DMS53 treated with DMSO at 0.1 percent for 48 hours (cell line): ENCODE data around the gene SAMD10.
"Not testable (repeated sequence)": the region's sequence is repeated elsewhere in the genome, so short reads cannot be mapped to it uniquely, and the experiment has no call there.

Experiments
- DNase-seq: peaks from one replicate; lab custom pipeline; 2025; ENCODE audit not compliant: unreplicated experiment; lab: John Stamatoyannopoulos, UW

SAMD10 gene

GRCh38 chr20:63969838-63970713, 9.4 kb downstream of the SAMD10 start, which contains the start of gene ZNF512B:
TSS of gene ZNF512B (minus strand) at chr20:63969930. CDS start at chr20:63967950, 1,980 bp downstream.
- peak; percentile 26 for DNase-seq

DNA sequence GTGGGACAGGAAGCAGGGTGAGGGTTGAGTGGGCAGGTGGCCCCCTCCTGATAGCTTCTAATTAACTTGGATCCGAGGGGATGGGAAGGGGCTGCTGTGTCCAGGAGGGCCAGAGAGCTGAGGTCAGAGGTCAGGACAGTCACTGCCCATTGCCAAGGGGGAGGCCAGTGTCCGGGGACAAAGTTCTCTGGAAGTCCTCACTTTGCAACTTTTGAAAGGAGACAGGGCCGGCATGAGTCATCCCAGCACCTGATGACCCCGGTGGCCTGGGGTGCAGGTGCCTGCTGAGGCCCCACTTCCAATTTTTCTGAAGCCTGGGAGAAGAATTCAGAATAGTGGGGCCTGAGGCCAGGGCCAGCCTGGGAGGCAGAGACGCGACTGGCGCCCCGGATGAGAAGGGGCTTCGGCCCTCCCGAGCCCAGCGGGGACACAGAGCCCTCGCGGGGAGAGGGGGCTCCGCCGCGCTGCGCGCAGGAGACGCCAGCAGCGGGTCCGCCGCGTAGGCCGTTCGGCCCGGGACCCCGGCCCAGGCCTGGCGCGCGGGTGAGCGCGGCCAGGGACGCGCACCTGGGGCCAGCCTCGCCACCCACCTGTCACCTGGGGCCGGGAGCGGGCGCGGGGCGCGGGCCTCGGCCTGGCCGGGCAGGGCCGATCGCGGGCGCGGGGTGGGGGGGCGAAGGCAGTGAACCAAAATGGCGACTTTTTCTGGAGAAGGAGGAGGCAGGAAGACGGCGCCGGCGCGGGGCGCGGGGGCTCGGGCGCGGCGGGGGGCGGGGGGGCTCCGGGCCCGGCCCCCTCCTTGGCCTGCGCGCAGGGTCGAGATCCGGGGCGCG, 10.3 kb downstream of the SAMD10 start:
- no peak for DNase-seq

GRCh38 chr20:63968136-63968927, 11.1 kb downstream of the SAMD10 start:
- no peak for DNase-seq

- DNase-seq = no peak
Observed at GRCh38 chr20:63967330-63968135, 11.9 kb downstream of the SAMD10 start.

DNA sequence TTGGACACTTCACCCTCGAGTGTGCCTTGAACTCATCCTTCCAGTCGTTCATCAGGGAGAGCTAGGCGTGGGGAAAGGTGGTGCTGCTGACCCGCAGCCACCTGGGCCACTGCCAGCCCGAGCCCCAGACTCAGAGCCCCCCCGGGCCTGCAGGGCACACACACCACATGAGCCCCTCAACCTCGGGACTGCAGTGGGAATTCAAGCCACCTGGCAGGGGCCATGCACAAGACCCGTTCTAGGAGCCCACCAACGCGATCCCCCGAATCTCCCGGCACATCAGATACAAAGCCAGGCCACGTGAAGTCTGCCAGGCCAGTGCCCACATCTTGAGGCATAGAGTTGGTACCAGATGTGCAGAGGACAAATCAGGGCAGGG, 12.5 kb downstream of the SAMD10 start:
- no peak for DNase-seq

DNA sequence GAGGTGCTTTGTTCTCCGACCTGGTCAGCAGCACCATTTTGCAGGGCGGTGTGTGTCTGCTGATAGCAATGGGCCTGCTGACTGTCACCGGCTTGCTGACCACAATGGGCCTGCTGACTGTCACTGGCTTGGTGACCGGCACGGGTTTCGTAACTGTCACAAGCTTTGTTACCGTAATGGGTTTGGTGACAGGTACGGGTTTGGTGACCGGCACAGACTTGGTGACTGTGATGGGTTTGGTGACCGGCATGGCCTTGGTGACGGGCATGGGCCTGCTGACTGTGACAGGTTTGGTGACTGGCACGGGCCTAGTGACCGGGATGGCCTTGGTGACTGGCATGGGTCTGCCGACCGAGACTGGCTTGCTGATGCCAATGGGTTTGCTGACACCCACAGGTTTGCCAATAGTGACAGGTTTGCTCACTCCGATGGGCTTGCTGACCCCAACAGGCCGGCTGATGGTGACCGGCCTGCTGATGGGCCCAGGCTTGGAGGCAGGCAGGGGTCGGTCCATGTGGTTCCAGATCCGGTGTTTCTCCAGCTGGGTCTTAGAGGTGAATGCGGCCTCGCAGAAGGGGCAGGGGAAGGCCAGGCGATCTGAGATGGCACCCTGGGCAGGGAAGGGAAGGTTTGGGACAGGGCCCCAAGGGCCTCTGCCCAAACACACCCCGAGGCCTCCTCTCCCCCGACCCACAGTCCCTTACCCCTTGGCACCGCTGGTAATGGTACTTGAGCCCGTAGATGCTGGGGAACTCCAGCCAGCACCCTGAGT, 13.1 kb downstream of the SAMD10 start:
- DNase-seq = no peak

GRCh38 chr20:63964412-63964811, 15.0 kb downstream of the SAMD10 start:
- DNase-seq = no peak

GRCh38 chr20:63963784-63964301, 15.6 kb downstream of the SAMD10 start:
- no peak for DNase-seq

DNA sequence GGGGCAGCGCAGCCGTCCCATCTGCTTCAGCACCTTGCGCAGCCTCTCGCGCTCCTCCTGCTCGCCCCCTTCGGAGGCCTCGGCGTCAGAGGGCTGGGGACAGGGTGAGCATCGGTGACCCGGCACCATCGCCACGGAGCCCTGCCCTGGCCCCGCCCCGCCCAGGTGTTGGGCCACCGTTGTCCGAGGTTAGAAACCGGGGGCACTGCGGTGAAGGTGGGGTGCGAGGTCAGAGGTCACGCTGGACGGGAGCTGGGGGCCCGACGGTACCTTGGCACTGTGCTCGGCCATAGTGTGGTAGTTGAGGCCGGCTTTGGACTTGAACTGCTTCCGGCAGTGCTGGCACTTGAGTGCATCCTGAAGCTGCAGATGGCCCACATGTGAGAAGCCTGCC, 16.1 kb downstream of the SAMD10 start:
- no peak for DNase-seq

DNA sequence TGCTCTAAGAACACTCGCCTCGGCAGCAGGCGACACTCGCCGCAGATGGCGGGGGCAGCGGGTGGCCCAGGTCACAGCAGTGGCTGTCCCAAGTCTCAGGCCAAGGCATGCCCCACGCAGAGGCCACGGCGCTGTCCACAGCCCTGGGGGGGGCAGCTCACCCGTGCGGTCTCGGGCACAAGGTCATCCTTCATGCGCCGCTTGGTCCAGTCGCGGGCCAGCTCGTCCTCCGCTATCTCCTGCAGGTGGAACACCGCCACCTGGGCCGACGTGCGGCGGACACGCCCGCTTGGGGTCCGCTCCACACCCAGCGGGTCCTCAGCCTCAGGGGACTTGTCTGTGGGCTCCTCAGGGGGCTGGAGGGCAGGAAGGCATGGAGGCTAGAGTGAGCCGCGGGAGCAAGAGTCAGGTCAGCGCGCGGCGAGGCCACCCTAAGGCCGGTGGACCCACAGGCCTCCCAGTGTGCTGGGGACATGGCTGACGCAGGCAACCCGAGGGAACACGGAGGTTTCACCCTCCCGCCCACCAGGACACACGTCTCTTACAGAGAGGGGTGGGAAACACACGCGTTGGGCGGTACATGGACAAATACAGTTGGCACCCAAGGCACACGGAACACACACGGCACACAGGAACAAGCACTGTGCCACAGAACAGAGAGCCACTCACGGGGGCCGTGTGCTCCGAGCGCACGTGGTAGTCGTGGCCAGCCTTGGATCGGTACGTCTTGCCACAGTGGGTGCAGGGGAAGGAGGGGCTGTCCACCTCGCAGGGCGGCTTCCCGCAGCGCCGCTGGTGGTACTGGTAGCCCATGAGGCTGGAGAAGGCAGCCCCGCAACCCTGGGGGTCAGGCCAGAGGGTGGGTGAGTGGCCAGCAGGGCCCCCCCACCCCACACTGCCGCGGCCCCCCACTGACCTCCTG, 16.8 kb downstream of the SAMD10 start:
- no peak for DNase-seq

GRCh38 chr20:63961664-63962425, 17.6 kb downstream of the SAMD10 start:
- no peak for DNase-seq

DNA sequence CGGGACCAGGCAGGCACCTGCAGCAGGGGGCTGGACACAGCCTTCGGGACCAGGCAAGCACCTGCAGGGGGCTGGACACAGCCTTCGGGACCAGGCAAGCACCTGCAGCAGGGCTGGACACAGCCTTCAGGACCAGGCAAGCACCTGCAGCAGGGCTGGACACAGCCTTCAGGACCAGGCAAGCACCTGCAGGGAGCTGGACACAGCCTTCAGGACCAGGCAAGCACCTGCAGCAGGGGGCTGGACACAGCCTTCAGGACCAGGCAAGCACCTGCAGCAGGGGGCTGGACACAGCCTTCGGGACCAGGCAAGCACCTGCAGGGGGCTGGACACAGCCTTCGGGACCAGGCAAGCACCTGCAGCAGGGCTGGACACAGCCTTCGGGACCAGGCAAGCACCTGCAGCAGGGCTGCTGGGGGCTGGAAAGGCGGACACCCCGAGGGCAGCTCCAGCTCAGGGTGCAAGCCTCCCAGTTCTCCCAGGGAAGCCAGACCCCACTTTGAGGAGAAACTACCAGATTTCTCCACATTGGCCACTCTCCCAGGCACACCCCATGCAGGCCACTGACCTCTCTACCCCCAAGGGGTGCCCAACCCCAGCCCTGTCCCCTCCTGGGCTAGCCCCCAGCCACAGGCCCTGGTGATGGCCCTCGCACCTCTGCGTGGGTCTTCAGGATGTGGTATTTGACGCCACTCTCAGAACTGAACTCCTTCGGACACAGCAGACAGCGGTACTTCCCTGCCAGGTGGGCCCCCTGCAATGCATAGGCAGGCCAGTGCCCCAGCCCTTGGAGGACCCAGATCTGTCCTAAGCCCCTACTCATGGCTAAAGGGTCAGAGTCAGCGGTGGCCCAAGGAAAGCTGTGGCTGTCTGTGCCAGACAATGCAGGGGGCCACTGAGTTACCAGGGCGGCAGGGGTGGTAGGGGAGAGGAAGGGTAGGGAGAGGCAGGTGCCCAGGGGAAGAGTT, 18.5 kb downstream of the SAMD10 start:
- not testable (repeated sequence) for DNase-seq

- DNase-seq = no peak
Observed at GRCh38 chr20:63959699-63960075, 19.8 kb downstream of the SAMD10 start.

DNA sequence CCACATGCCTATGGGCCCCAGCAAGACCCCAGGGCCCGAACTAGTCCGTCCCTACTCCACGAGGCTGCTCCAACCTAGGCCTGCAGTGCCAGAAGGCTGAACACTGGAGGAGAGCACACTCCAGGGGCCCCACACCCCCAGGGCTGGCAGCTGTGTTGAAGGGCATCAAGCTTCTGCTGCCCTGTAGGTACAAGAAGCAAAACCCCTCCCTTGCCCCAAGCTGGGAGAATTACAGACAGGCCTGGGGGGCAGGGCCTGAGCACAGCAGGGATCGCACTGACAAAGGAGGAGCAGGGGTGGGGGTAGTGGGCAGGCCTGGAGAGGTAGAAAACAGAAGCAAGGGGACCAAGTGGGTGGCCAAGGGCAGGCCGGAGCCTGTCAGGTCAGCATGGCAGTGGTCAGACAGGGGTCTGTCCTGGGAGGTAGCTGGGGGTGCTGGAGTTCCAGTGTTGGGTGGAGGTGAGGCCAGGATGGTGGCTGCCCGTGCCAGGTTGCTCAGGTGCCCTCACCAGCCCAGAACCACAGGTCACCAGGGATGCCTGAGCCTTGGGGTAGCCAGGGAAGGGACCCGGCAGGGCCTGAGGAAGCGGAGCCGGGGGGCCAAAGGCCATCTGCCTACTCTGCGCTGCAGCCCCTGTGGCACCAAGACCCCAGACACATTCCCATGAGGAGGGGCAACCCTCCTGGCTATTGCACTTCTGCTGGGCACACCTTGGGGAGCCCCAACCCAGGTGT, 20.3 kb downstream of the SAMD10 start:
- no peak for DNase-seq

GRCh38 chr20:63958471-63958870, 21.0 kb downstream of the SAMD10 start:
- DNase-seq = no peak
